ENCODE measurements around the gene ABTB2.

Gene ABTB2

GRCh38 chr11:34212566-34212965 lies 145.2 kb downstream of the ABTB2 start:
- Histone ChIP-seq H3K14ac (ENCODE audit: low read length) (no peak overlapping the region), H3K79me1 (ENCODE audit: low read depth, low read length) (no peaks in the 10 kb centered on the region), H3K4ac (ENCODE audit: low read length) (no peak overlapping the region), H3K4me2 (ENCODE audit: insufficient read depth, low read length, poor library complexity, severe bottlenecking) (no peak overlapping the region), H3K27me3 (ENCODE audit: control insufficient read depth in 3 of 3, insufficient read depth in 3 of 3, low read depth in 1 of 3, low read length in 3 of 3) (no peaks in the 10 kb centered on the region), H3K9me3 (replicated peaks in 1 of 2; ENCODE audit: control insufficient read depth in 2 of 2, insufficient read depth in 1 of 2, low read depth in 1 of 2, low read length in 2 of 2) (no peaks in the 10 kb centered on the region), H3K23ac (ENCODE audit: low read depth, low read length, poor library complexity) (no peak overlapping the region), H4K8ac (ENCODE audit: low read depth, low read length) (no peak overlapping the region), H3K4me1 (ENCODE audit: control insufficient read depth in 2 of 2, insufficient read depth in 1 of 2, low read depth in 1 of 2, low read length in 2 of 2) (peaks cover 3 to 14% of the 10 kb centered on the region in 2 donors), H2AK5ac (ENCODE audit: low read depth, low read length) (no peak overlapping the region), H2BK120ac (ENCODE audit: low read depth, low read length) (no peak overlapping the region), H3K9ac (ENCODE audit: low read depth, low read length, poor library complexity) (no peak overlapping the region), H2BK15ac (ENCODE audit: low read length) (no peak overlapping the region), H2BK5ac (ENCODE audit: low read length) (no peak overlapping the region), H3K4me3 (ENCODE audit: low read length in 2 of 2) (no peak overlapping the region), H2AFZ (ENCODE audit: low read length) (no peak overlapping the region), H3K36me3 (replicated peaks in 1 of 2; ENCODE audit: control insufficient read depth in 2 of 2, insufficient read depth in 2 of 2, low read length in 2 of 2) (no peaks in the 10 kb centered on the region), H3K27ac (replicated peaks; ENCODE audit: low read length) (no peak overlapping the region), H4K91ac (ENCODE audit: low read depth, low read length, poor library complexity) (no peak overlapping the region), H3K18ac (ENCODE audit: low read length) (no peak overlapping the region), H2BK12ac (ENCODE audit: low read length) (no peak overlapping the region)
- WGBS, 2 donors (ENCODE audit: extremely low coverage in 2 of 2, insufficient read length in 2 of 2, insufficient replicate concordance in 1 of 2) = no CpG with 5 or more reads among the region's 3 CpGs
- no peak for DNase-seq (ENCODE audit: low spot score)

GRCh38 chr11:34209809-34210208 lies 148.0 kb downstream of the ABTB2 start:
- Histone ChIP-seq H3K27ac (replicated peaks; ENCODE audit: low read length) (no peak overlapping the region), H2AK5ac (ENCODE audit: low read depth, low read length) (no peak overlapping the region), H3K4me1 (ENCODE audit: control insufficient read depth in 2 of 2, insufficient read depth in 1 of 2, low read depth in 1 of 2, low read length in 2 of 2) (peaks cover 6 to 28% of the 10 kb centered on the region in 2 donors), H3K4ac (ENCODE audit: low read length) (no peak overlapping the region), H3K18ac (ENCODE audit: low read length) (no peak overlapping the region), H3K14ac (ENCODE audit: low read length) (no peak overlapping the region), H4K91ac (ENCODE audit: low read depth, low read length, poor library complexity) (no peak overlapping the region), H3K23ac (ENCODE audit: low read depth, low read length, poor library complexity) (no peak overlapping the region), H3K36me3 (replicated peaks in 1 of 2; ENCODE audit: control insufficient read depth in 2 of 2, insufficient read depth in 2 of 2, low read length in 2 of 2) (no peaks in the 10 kb centered on the region), H3K4me2 (ENCODE audit: insufficient read depth, low read length, poor library complexity, severe bottlenecking) (no peak overlapping the region), H3K79me1 (ENCODE audit: low read depth, low read length) (no peaks in the 10 kb centered on the region), H2AFZ (ENCODE audit: low read length) (no peak overlapping the region), H3K27me3 (ENCODE audit: control insufficient read depth in 3 of 3, insufficient read depth in 3 of 3, low read depth in 1 of 3, low read length in 3 of 3) (no peaks in the 10 kb centered on the region), H2BK12ac (ENCODE audit: low read length) (no peak overlapping the region), H4K8ac (ENCODE audit: low read depth, low read length) (no peak overlapping the region), H2BK15ac (ENCODE audit: low read length) (no peak overlapping the region), H3K9ac (ENCODE audit: low read depth, low read length, poor library complexity) (no peak overlapping the region), H2BK5ac (ENCODE audit: low read length) (no peak overlapping the region), H3K9me3 (replicated peaks in 1 of 2; ENCODE audit: control insufficient read depth in 2 of 2, insufficient read depth in 1 of 2, low read depth in 1 of 2, low read length in 2 of 2) (no peaks in the 10 kb centered on the region), H2BK120ac (ENCODE audit: low read depth, low read length) (no peak overlapping the region), H3K4me3 (ENCODE audit: low read length in 2 of 2) (no peak overlapping the region)
- WGBS, 2 donors (ENCODE audit: extremely low coverage in 2 of 2, insufficient read length in 2 of 2, insufficient replicate concordance in 1 of 2) = no CpG with 5 or more reads among the region's 5 CpGs
- DNase-seq (ENCODE audit: low spot score) = no peak

- Histone ChIP-seq H3K4me1 (ENCODE audit: control insufficient read depth in 2 of 2, insufficient read depth in 1 of 2, low read depth in 1 of 2, low read length in 2 of 2) (peaks cover 6 to 30% of the 10 kb centered on the region in 2 donors), H2AK5ac (ENCODE audit: low read depth, low read length) (no peak overlapping the region), H3K4ac (ENCODE audit: low read length) (no peak overlapping the region), H2BK120ac (ENCODE audit: low read depth, low read length) (no peak overlapping the region), H2BK15ac (ENCODE audit: low read length) (no peak overlapping the region), H4K91ac (ENCODE audit: low read depth, low read length, poor library complexity) (no peak overlapping the region), H3K36me3 (replicated peaks in 1 of 2; ENCODE audit: control insufficient read depth in 2 of 2, insufficient read depth in 2 of 2, low read length in 2 of 2) (no peaks in the 10 kb centered on the region), H3K4me2 (ENCODE audit: insufficient read depth, low read length, poor library complexity, severe bottlenecking) (no peak overlapping the region), H3K9me3 (replicated peaks in 1 of 2; ENCODE audit: control insufficient read depth in 2 of 2, insufficient read depth in 1 of 2, low read depth in 1 of 2, low read length in 2 of 2) (no peaks in the 10 kb centered on the region), H2AFZ (ENCODE audit: low read length) (no peak overlapping the region), H3K79me1 (ENCODE audit: low read depth, low read length) (no peaks in the 10 kb centered on the region), H4K8ac (ENCODE audit: low read depth, low read length) (no peak overlapping the region), H3K23ac (ENCODE audit: low read depth, low read length, poor library complexity) (no peak overlapping the region), H3K9ac (ENCODE audit: low read depth, low read length, poor library complexity) (no peak overlapping the region), H3K4me3 (ENCODE audit: low read length in 2 of 2) (no peak overlapping the region), H3K18ac (ENCODE audit: low read length) (no peak overlapping the region), H2BK12ac (ENCODE audit: low read length) (no peak overlapping the region), H3K14ac (ENCODE audit: low read length) (no peak overlapping the region), H3K27me3 (ENCODE audit: control insufficient read depth in 3 of 3, insufficient read depth in 3 of 3, low read depth in 1 of 3, low read length in 3 of 3) (no peaks in the 10 kb centered on the region), H2BK5ac (ENCODE audit: low read length) (no peak overlapping the region), H3K27ac (replicated peaks; ENCODE audit: low read length) (no peak overlapping the region)
- no peak for DNase-seq (ENCODE audit: low spot score)
- WGBS, 2 donors (ENCODE audit: extremely low coverage in 2 of 2, insufficient read length in 2 of 2, insufficient replicate concordance in 1 of 2) = no CpG with 5 or more reads among the region's 11 CpGs
Observed at GRCh38 chr11:34208266-34209135, 149.3 kb downstream of the ABTB2 start.

GRCh38 chr11:34207487-34208180 lies 150.2 kb downstream of the ABTB2 start:
- no peak overlapping the region for H3K4me2 ChIP-seq (ENCODE audit: insufficient read depth, low read length, poor library complexity, severe bottlenecking)
- WGBS, 2 donors (ENCODE audit: extremely low coverage in 2 of 2, insufficient read length in 2 of 2, insufficient replicate concordance in 1 of 2) = no CpG with 5 or more reads among the region's 5 CpGs
- no peak overlapping the region for H2BK5ac ChIP-seq (ENCODE audit: low read length)
- no peak overlapping the region for H2AFZ ChIP-seq (ENCODE audit: low read length)
- H3K4ac ChIP-seq (ENCODE audit: low read length) = no peak overlapping the region
- DNase-seq (ENCODE audit: low spot score) = no peak
- no peaks in the 10 kb centered on the region for H3K79me1 ChIP-seq (ENCODE audit: low read depth, low read length)
- H3K36me3 ChIP-seq (replicated peaks in 1 of 2; ENCODE audit: control insufficient read depth in 2 of 2, insufficient read depth in 2 of 2, low read length in 2 of 2) = no peaks in the 10 kb centered on the region
- no peak overlapping the region for H3K4me3 ChIP-seq (ENCODE audit: low read length in 2 of 2)
- no peak overlapping the region for H3K18ac ChIP-seq (ENCODE audit: low read length)
- H2AK5ac ChIP-seq (ENCODE audit: low read depth, low read length) = no peak overlapping the region
- H3K9me3 ChIP-seq (replicated peaks in 1 of 2; ENCODE audit: control insufficient read depth in 2 of 2, insufficient read depth in 1 of 2, low read depth in 1 of 2, low read length in 2 of 2) = no peaks in the 10 kb centered on the region
- H3K27me3 ChIP-seq (ENCODE audit: control insufficient read depth in 3 of 3, insufficient read depth in 3 of 3, low read depth in 1 of 3, low read length in 3 of 3) = no peaks in the 10 kb centered on the region
- H3K4me1 ChIP-seq (ENCODE audit: control insufficient read depth in 2 of 2, insufficient read depth in 1 of 2, low read depth in 1 of 2, low read length in 2 of 2) = peaks cover 6 to 32% of the 10 kb centered on the region in 2 donors
- H3K14ac ChIP-seq (ENCODE audit: low read length) = no peak overlapping the region
- no peak overlapping the region for H3K9ac ChIP-seq (ENCODE audit: low read depth, low read length, poor library complexity)
- no peak overlapping the region for H3K23ac ChIP-seq (ENCODE audit: low read depth, low read length, poor library complexity)
- H3K27ac ChIP-seq (replicated peaks; ENCODE audit: low read length) = no peak overlapping the region
- H2BK120ac ChIP-seq (ENCODE audit: low read depth, low read length) = no peak overlapping the region
- H2BK15ac ChIP-seq (ENCODE audit: low read length) = no peak overlapping the region
- H2BK12ac ChIP-seq (ENCODE audit: low read length) = no peak overlapping the region
- H4K91ac ChIP-seq (ENCODE audit: low read depth, low read length, poor library complexity) = no peak overlapping the region
- H4K8ac ChIP-seq (ENCODE audit: low read depth, low read length) = no peak overlapping the region
